B cell (primary cell): ENCODE measurements around the gene CHIT1.

Source experiments
- CTCF ChIP-seq: fragments of 200-600 bp; IDR thresholded peaks from one replicate; pipeline ENCODE4 v1.8.0; 2022; ENCODE audit warnings: antibody characterized with exemption, mild to moderate bottlenecking
- EZH2 ChIP-seq: IDR thresholded peaks from 2 replicates; pipeline ENCODE4 v1.6.1; 2012; ENCODE audit warnings: borderline replicate concordance, low read depth, mild to moderate bottlenecking, moderate library complexity, low read length; ENCODE audit not compliant: insufficient read depth, poor library complexity, severe bottlenecking

GRCh38 chr1:203167913-203168200, 61.6 kb downstream of the CHIT1 start:
- TF ChIP-seq CTCF = no peak
- no peak for TF ChIP-seq EZH2
